GM21737 (cell line): ENCODE measurements around the gene THADA.
"Not testable (repeated sequence)": the region's sequence is repeated elsewhere in the genome, so short reads cannot be mapped to it uniquely, and the experiment has no call there.

Source experiments
- ATAC-seq: cut with Tn5 transposase; IDR thresholded peaks from one replicate; pipeline ENCODE4 v1.9.1; 2021; ENCODE audit warnings: mild to moderate bottlenecking, moderate library complexity; ENCODE audit not compliant: unreplicated experiment

Gene THADA

GRCh38 chr2:43193652-43194120 lies 402.2 kb downstream of the THADA start:
- ATAC-seq, result no peak

- no peak for ATAC-seq
Observed at GRCh38 chr2:43192744-43193651, 402.8 kb downstream of the THADA start.

DNA sequence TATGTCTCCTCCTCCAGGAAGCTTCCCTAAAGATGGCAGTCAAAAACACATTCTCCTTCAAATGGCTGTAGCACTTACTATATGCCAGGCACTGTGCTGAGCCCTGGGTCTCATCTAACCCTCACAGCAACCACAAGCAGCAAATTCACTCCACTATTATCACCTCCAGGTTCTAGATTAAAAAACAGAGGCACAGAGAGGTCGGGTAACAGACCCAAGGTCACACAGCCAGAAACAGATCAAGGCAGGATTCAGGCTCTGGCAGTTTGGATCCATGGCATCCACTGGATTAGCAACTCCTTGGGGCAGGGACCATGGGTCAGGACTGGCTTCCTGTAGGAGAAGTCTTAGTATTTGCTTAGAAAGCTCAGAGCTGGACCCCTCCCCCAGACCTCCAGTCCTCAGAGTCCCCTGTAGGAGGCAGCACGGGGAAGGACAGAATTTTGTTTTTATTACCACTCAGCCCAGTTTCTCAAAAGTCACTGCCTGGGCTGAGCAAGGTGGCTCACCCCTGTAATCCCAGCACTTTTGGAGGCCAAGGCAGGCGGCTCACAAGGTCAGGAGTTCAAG lies 403.8 kb downstream of the THADA start:
- no peak for ATAC-seq

DNA sequence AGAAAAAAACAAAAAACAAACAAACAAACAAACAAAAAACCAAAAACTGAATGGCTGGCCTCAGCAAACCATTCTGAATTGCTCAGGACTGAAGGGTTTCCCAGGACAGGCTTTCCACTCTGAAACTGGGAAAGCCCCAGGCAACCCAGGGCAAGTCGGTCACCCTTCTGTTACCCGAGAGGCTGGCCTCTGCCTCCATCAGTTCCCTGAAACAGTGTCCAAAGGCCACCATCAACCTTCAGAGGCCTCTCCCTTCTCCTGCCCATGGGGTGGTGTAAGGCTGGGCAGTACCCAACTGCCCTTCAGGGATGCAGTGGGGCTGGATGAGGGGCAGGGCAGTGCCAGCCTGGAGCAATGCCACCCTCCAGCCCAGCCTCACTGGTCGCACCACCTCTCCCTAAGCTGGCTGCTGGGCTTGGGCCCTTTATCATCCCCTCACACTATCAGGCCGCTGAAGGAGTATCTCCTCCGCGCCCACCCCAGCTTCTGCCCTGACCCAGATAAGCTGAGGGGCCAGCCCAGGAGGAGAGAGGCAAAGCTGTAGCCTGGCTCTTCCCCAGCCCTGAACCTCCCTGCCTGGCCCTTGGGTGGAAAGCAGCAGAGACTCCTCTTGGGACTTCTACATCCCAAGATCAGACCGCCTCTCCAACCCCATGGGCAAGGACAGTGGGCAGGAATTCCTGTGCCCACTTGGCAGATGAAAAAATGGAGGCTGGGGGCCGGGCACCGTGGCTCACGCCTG lies 405.4 kb downstream of the THADA start:
- no peak for ATAC-seq

DNA sequence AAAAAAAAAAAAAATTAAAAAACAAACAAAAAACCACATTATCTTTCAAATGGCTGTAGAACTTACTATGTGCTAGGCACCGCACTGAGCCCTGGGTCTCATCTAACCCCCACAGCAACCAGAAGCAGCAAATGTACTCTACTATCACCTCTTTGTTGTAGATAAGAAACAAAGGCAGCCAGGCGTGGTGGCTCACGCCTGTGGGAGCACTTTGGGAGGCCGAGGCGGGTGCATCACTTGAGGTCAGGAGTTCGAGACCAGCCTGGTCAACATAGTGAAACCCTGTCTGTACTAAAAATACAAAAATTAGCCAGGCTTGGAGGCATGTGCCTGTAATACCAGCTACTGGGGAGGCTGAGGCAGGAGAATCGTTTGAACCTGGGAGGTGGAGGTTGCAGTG lies 406.0 kb downstream of the THADA start:
- not testable (repeated sequence) for ATAC-seq

DNA sequence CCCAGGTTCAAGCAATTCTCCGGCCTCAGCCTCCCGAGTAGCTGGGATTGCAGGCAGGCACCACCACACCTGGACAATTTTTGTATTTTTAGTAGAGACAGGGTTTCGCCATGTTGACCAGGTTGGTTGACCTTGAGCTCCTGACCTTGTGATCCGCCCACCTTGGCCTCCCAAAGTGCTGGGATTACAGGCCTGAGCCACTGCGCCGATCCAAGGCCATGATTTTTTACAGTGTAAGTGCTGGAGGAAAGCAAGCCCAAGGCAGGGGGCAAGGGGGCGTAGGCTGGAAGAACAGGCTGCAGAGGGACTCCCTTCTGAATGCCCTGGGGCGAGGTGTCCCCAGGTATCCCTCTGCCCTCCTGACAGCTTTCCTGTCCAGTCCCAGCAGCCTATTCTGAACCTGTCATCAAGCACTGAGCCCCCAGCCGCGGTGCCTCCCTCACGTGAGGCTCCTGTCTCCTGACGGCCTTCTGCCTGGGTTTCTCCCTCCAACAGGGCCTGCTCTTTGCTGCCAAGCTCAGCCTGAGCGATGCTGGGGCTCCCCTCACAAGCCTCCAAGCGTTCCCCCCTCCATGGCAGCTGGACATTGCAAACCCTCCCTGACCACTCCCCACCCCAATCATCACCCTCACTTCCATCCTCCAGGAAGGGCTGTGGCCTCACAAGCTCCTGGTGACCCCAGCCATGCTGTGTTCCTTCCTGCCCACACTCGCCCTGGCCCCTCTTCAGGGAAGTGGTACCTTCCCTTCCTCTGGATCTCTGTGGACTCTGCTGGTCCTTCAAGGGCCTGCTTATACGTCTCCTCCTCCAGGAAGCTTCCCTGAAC lies 407.1 kb downstream of the THADA start:
- no peak for ATAC-seq

GRCh38 chr2:43186679-43187374 lies 409.0 kb downstream of the THADA start:
- no peak for ATAC-seq

- ATAC-seq, result no peak
Observed at GRCh38 chr2:43186321-43186678, 409.5 kb downstream of the THADA start.

GRCh38 chr2:43185146-43185545 lies 410.7 kb downstream of the THADA start:
- no peak for ATAC-seq

GRCh38 chr2:43184339-43184895 lies 411.4 kb downstream of the THADA start:
- ATAC-seq, result no peak

DNA sequence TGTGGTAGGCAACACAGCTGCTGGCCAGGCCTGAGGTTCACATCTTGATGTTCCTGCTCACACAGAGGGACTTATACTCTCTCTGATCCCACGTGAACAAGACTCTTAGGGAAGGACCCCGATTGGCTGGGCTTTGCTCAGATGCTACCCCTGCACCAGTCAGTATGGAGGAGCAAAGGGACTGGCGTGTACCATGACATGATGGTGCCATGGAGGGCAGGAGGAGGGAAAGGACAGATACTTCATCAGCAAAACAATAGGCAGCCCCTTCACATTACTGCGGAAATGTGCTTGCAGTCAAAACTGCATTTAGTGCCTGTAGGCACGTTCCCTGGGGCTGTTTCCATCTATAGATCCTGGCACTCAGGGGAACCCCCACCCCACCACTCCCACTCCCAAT lies 412.1 kb downstream of the THADA start:
- no peak for ATAC-seq

DNA sequence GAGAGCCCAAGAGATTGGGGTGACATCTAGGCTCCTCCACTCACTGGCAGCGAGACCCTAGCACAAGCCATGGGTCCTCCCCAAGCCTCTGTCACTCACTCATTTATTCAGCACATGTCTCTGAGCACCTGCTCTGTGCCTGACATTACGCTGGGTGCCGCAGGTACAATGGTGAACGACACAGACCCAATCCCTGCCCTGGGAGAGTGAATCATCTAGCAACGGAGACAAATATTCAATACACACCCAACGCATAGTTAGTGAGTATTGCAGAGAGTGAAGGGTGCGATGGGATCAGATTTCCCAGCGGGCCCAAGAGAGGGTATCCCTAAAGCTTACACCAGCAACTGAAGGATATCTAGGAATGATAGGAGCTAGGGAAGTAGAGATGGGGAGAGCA lies 414.9 kb downstream of the THADA start:
- ATAC-seq, result no peak
